ENCODE measurements around the gene ADGRF1.
"Not testable (repeated sequence)": the region's sequence is repeated elsewhere in the genome, so short reads cannot be mapped to it uniquely, and the experiment has no call there.

The ADGRF1 gene

DNA sequence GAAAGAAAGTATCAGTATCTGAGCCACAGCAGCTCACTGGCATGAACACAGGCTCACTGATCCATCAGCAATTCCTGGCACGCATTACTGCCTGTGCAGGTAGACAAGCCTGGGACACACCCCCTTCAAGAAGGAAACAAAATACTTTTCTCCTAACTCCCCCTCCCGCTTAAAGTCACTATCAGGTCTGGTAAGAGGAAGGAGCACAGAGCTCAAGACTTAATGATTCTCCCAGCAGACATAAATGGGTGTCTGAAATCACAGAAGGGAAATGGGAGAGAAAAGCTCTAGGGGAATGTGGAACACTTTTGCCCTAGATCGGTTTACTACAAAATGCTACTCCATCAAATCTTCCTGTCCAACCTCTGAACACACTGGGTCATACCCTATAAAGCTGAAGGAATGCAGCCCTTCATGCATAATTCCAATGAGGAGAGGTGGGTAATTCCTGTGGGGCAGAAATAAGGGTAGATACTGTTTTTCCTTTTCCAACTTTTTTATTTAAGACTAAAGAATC, at the start of gene ADGRF1:
Gene ADGRF1, minus strand, starts transcription at position 58 of the 517 bp plus-strand sequence. CDS start 13,271 bp downstream, outside the sequence.
- Mint-ChIP-seq H3K36me3 (no peaks in the 10 kb centered on the region), H3K4me1 (no peaks in the 10 kb centered on the region), H3K9me3 (no peaks in the 10 kb centered on the region), H3K4me3 (no peak within 1 kb of the TSS), H3K27me3 (peaks cover 2% of the 10 kb centered on the region), H3K27ac (no peak within 1 kb of the TSS)
- DNase-seq (ENCODE audit: low spot score in 2 of 2) = no peak
- ATAC-seq (ENCODE audit: low read depth) = no peak

GRCh38 chr6:47090881-47091280, 48.7 kb upstream of the ADGRF1 start:
- H3K4me3 Mint-ChIP-seq = no peak overlapping the region
- peaks cover 3% of the 10 kb centered on the region for H3K27me3 Mint-ChIP-seq
- DNase-seq (ENCODE audit: low spot score in 2 of 2) (no peak), ATAC-seq (ENCODE audit: low read depth) (no peak)
- H3K9me3 Mint-ChIP-seq = no peaks in the 10 kb centered on the region
- no peak overlapping the region for H3K27ac Mint-ChIP-seq
- no peaks in the 10 kb centered on the region for H3K4me1 Mint-ChIP-seq
- H3K36me3 Mint-ChIP-seq = no peaks in the 10 kb centered on the region

GRCh38 chr6:47089473-47089872, 47.3 kb upstream of the ADGRF1 start:
- not testable (repeated sequence) for DNase-seq (ENCODE audit: low spot score in 2 of 2)

GRCh38 chr6:47086051-47086770, 44.1 kb upstream of the ADGRF1 start:
- Mint-ChIP-seq H3K27ac (no peak overlapping the region), H3K9me3 (no peaks in the 10 kb centered on the region), H3K4me1 (no peaks in the 10 kb centered on the region), H3K27me3 (peaks cover 8% of the 10 kb centered on the region), H3K36me3 (no peaks in the 10 kb centered on the region), H3K4me3 (no peak overlapping the region)
- DNase-seq (ENCODE audit: low spot score in 2 of 2) = no peak
- no peak for ATAC-seq (ENCODE audit: low read depth)

More at GRCh38 chr6:47089473-47089872, 47.3 kb upstream of the ADGRF1 start:
- not testable (repeated sequence) for H3K27ac Mint-ChIP-seq; H3K27me3 Mint-ChIP-seq; H3K9me3 Mint-ChIP-seq; ATAC-seq (ENCODE audit: low read depth); H3K4me3 Mint-ChIP-seq; H3K4me1 Mint-ChIP-seq; H3K36me3 Mint-ChIP-seq

DNA sequence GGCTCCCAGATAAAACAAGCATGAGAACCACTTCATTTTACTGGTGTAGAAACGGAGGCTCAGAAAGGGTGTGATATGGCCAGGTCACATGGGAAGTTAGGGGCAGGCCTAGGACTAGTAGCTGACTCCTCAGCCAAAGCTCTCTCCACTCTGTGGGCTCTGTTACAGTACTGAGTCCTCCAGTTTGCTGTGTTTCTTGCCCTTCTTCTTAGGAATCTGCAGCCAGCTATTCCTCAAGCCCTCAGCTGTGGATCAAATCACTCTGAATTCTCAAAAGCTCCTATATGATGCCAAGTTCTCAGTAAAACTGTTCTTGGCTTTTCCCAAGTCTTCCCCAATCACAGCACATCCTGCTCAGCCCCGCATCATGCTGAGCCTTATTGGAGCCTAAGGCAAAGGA, 42.5 kb upstream of the ADGRF1 start:
- ATAC-seq (ENCODE audit: low read depth) = no peak
- Mint-ChIP-seq H3K4me1 (no peaks in the 10 kb centered on the region), H3K4me3 (no peak overlapping the region), H3K36me3 (no peaks in the 10 kb centered on the region), H3K27me3 (peaks cover 8% of the 10 kb centered on the region), H3K27ac (no peak overlapping the region), H3K9me3 (no peaks in the 10 kb centered on the region)
- no peak for DNase-seq (ENCODE audit: low spot score in 2 of 2)

DNA sequence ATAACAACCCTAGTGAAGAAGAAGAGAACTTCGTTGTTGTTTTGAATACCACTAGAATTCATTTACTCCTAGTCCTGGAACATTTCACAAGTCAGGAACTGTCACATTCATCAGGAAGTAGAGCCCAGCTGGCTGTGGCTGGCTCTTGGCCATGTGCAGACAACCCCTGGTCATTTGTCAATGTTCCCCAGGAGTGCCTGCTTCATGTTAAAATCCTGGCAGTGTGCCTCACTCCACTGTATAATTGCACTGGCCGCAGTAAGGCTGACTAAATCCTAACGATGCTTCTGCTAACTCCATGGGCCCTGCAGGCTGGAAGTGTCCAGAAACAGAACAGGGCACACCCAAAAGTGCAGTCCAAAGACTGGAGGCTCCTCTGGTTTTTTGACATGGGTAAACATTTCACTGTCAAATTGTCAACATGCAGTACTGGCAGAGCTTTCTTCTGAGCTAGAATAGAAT, 41.5 kb upstream of the ADGRF1 start:
- Mint-ChIP-seq H3K36me3 (no peaks in the 10 kb centered on the region), H3K4me1 (no peaks in the 10 kb centered on the region), H3K27ac (no peak overlapping the region), H3K4me3 (no peak overlapping the region), H3K27me3 (peaks cover 8% of the 10 kb centered on the region), H3K9me3 (no peaks in the 10 kb centered on the region)
- DNase-seq (ENCODE audit: low spot score in 2 of 2) = no peak
- no peak for ATAC-seq (ENCODE audit: low read depth)

DNA sequence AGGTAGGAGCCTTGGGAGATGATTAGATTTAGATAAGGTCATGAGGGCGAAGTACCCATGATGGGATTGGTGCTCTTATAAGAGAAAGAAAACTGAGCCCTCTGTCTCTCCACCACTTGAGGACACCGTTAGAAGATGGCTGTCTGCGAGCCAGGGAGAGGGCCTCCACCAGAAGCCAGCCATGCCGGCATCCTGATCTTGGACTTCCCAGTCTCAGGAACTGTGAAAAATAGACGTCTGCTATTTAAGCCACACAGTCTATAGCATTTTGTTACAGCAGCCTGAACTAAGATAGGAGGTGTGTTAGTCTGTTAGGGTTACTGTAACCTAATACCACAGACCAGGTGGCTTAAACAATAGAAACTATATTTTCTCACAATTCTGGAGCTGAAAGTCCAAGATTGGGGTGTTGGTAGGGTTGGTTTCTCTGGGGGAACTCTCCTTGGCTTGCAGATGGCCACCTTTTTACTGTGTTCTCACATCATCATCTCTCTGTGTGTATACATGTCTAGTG, 38.0 kb upstream of the ADGRF1 start:
- DNase-seq (ENCODE audit: low spot score in 2 of 2) (no peak), ATAC-seq (ENCODE audit: low read depth) (no peak)
- H3K9me3 Mint-ChIP-seq = no peaks in the 10 kb centered on the region
- H3K27ac Mint-ChIP-seq = no peak overlapping the region
- no peaks in the 10 kb centered on the region for H3K36me3 Mint-ChIP-seq
- peaks cover 9% of the 10 kb centered on the region for H3K27me3 Mint-ChIP-seq
- no peak overlapping the region for H3K4me3 Mint-ChIP-seq
- H3K4me1 Mint-ChIP-seq = no peaks in the 10 kb centered on the region

GRCh38 chr6:47079638-47080037, 37.5 kb upstream of the ADGRF1 start:
- Mint-ChIP-seq H3K4me3 (no peak overlapping the region), H3K27ac (no peak overlapping the region)
- DNase-seq (ENCODE audit: low spot score in 2 of 2) = no peak

GRCh38 chr6:47078991-47079390, 36.9 kb upstream of the ADGRF1 start:
- Mint-ChIP-seq H3K4me1 (no peaks in the 10 kb centered on the region), H3K36me3 (no peaks in the 10 kb centered on the region), H3K27ac (no peak overlapping the region), H3K9me3 (no peaks in the 10 kb centered on the region), H3K27me3 (peaks cover 5% of the 10 kb centered on the region), H3K4me3 (no peak overlapping the region)
- ATAC-seq (ENCODE audit: low read depth) = no peak
- DNase-seq (ENCODE audit: low spot score in 2 of 2) = no peak

More at GRCh38 chr6:47079638-47080037, 37.5 kb upstream of the ADGRF1 start:
- no peak for ATAC-seq (ENCODE audit: low read depth)
- Mint-ChIP-seq H3K36me3 (no peaks in the 10 kb centered on the region), H3K9me3 (no peaks in the 10 kb centered on the region), H3K4me1 (no peaks in the 10 kb centered on the region), H3K27me3 (peaks cover 8% of the 10 kb centered on the region)

DNA sequence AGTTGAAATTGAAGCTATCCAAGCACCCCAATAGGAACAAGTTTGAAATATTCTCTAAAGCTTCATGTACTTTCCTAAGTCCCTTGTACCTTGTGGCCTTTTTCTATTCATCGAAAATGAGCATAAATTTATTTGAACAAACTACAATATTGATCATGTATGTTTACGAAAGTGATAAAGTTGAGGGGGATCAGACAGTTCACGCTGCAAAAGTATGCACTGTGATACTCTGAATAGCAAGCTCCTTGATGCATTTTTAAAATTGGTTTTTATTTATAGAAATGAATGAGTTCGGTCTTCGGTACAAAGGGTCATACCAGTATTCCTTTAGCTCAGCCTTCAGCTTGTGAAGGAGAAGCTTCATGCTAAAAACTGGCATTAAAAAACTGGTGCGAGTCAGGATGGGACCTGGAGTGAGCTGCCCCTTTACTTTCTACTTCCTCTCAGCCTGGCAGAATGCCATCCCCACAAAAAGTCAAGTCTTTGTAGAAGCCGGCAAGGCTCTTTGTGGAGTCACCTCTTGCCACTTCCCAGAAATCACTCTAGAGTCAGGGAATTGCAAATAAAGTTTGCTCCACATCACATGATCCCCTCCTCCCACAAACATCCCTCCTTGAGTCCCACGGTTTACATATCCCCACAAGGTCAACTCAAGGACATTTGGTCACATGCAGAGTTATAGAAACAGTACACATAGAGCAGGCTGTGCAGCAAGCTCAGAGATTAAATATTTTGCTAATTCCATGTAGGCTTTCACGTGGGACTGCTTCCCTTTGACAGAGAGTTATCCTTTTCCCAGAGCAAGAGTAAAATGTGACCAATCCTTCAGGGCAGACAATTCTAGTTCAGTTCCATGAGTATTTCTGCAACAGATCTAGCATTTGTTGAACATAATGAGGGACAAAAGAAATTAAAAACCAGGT, 34.6 kb upstream of the ADGRF1 start:
- no peak for ATAC-seq (ENCODE audit: low read depth)
- Mint-ChIP-seq H3K9me3 (no peaks in the 10 kb centered on the region), H3K27ac (no peak overlapping the region), H3K4me3 (no peak overlapping the region), H3K4me1 (no peaks in the 10 kb centered on the region), H3K36me3 (no peaks in the 10 kb centered on the region), H3K27me3 (peaks cover 3% of the 10 kb centered on the region)
- no peak for DNase-seq (ENCODE audit: low spot score in 2 of 2)

DNA sequence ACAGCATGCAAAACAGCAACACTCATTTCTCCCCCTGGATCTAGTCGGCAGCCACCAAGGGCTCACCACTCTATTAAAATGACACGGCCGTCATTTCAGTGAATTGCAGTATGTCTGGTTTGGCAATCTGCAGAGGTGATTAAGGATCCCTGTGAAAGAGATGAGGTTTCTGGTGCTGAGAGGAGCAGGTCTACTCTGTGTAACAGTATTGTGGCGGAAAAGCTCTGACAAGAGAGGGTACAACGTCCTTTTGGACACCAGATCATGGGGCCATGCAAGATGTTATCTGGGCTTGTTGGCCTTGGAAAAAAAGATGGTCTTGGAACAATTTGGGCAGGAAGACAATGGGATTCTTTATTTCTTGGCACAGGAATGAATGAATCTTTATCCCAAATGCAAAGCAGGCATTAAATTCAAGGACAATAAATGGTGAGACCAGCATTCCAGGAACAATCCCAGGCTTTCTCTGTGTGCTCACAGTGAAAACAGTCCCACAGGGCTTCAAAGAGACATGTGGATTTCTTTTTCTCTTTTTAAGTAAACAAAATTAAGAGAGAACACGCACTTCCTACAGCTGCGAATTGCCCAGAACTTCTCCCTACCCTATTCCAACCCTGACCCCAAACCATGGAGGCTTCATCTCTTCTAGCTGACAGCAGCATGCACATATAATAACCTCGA, 33.7 kb upstream of the ADGRF1 start:
- Mint-ChIP-seq H3K4me1 (no peaks in the 10 kb centered on the region), H3K4me3 (no peak overlapping the region), H3K36me3 (no peaks in the 10 kb centered on the region), H3K27me3 (peaks cover 5% of the 10 kb centered on the region), H3K27ac (no peak overlapping the region), H3K9me3 (no peaks in the 10 kb centered on the region)
- ATAC-seq (ENCODE audit: low read depth) (no peak), DNase-seq (ENCODE audit: low spot score in 2 of 2) (no peak)

- Mint-ChIP-seq H3K9me3 (no peaks in the 10 kb centered on the region), H3K27ac (no peak overlapping the region), H3K36me3 (no peaks in the 10 kb centered on the region), H3K4me1 (no peaks in the 10 kb centered on the region), H3K4me3 (no peak overlapping the region), H3K27me3 (peaks cover 5% of the 10 kb centered on the region)
- ATAC-seq (ENCODE audit: low read depth) (no peak), DNase-seq (ENCODE audit: low spot score in 2 of 2) (no peak)
These were observed 33.0 kb upstream of the ADGRF1 start for GRCh38 chr6:47075168-47075567.

- Mint-ChIP-seq H3K27me3 (peaks cover 5% of the 10 kb centered on the region), H3K36me3 (no peaks in the 10 kb centered on the region), H3K4me3 (no peak overlapping the region), H3K9me3 (no peaks in the 10 kb centered on the region), H3K27ac (no peak overlapping the region), H3K4me1 (no peaks in the 10 kb centered on the region)
- no peak for ATAC-seq (ENCODE audit: low read depth)
- no peak for DNase-seq (ENCODE audit: low spot score in 2 of 2)
These were observed 31.3 kb upstream of the ADGRF1 start for GRCh38 chr6:47073125-47074110.

Data from memory B cell (primary cell).